Measurements from ENCODE around the gene SYNGR3.
A peak's percentile ranks its signal among the peaks of the same experiment; 100 is the strongest.

SYNGR3 gene

GRCh38 chr16:1991135-1991551 is 1.4 kb downstream of the SYNGR3 start:
- DNase-seq (ENCODE audit: extremely low spot score) = peak; percentile 66
- POLR2A ChIA-PET = interaction anchor here (0.5 to 3.3 kb wide), 4 partner anchors 11 to 259 kb away, joined by 3 to 22 read pairs (median 8); partner anchors contain the start of genes RPS2 and TRAF7

GRCh38 chr16:1991588-1991947 is 1.8 kb downstream of the SYNGR3 start:
- CTCF ChIA-PET = interaction anchor here (7.3 kb wide), 1 partner anchor 12 kb away, joined by 63 read pairs; no protein-coding TSS in a partner anchor
- POLR2A ChIA-PET = interaction anchor here (0.9 to 3.3 kb wide), 5 partner anchors 11 to 164 kb away, joined by 3 to 22 read pairs (median 6); partner anchors contain the start of genes RPS2 and TRAF7

More at GRCh38 chr16:1991135-1991551, 1.4 kb downstream of the SYNGR3 start:
- TF ChIP-seq CTCF (IDR thresholded peaks at IDR 0.05; ENCODE audit: control extremely low read depth, extremely low read depth, low read depth, missing control alignments) = no peak
- CTCF ChIA-PET = interaction anchor here (1.1 to 7.3 kb wide), 2 partner anchors 12 to 128 kb away, joined by 3 to 63 read pairs; no protein-coding TSS in a partner anchor

GRCh38 chr16:1991948-1992703 is 2.4 kb downstream of the SYNGR3 start:
- POLR2A ChIA-PET = interaction anchor here (0.9 to 3.3 kb wide), 3 partner anchors 27 to 163 kb away, joined by 4 to 22 read pairs (median 6); partner anchors contain the start of genes RPS2 and TRAF7
- CTCF ChIA-PET = interaction anchor here (7.3 kb wide), 1 partner anchor 11 kb away, joined by 63 read pairs; no protein-coding TSS in a partner anchor
- TF ChIP-seq CTCF (IDR thresholded peaks at IDR 0.05; ENCODE audit: control extremely low read depth, extremely low read depth, low read depth, missing control alignments) = no peak
- DNase-seq (ENCODE audit: extremely low spot score) = peak; percentile 100

More at GRCh38 chr16:1991588-1991947, 1.8 kb downstream of the SYNGR3 start:
- TF ChIP-seq CTCF (IDR thresholded peaks at IDR 0.05; ENCODE audit: control extremely low read depth, extremely low read depth, low read depth, missing control alignments) = no peak
- DNase-seq (ENCODE audit: extremely low spot score) = no peak

GRCh38 chr16:1992704-1993317 is 3.0 kb downstream of the SYNGR3 start:
- TF ChIP-seq CTCF (IDR thresholded peaks at IDR 0.05; ENCODE audit: control extremely low read depth, extremely low read depth, low read depth, missing control alignments) = no peak
- no peak for DNase-seq (ENCODE audit: extremely low spot score)
- ChIA-PET CTCF (interaction anchor here (7.3 kb wide), 1 partner anchor 11 kb away, joined by 63 read pairs; no protein-coding TSS in a partner anchor), POLR2A (interaction anchor here (0.9 to 3.3 kb wide), 3 partner anchors 28 to 163 kb away, joined by 4 to 22 read pairs (median 6); partner anchors contain the start of genes RPS2 and TRAF7)

- no peak for DNase-seq (ENCODE audit: extremely low spot score)
- CTCF ChIA-PET = interaction anchor here (0.7 to 7.3 kb wide), 3 partner anchors 10 to 147 kb away, joined by 3 to 63 read pairs (median 4); no protein-coding TSS in a partner anchor
- POLR2A ChIA-PET = no interaction called here
- no peak for TF ChIP-seq CTCF (IDR thresholded peaks at IDR 0.05; ENCODE audit: control extremely low read depth, extremely low read depth, low read depth, missing control alignments)
Measured at GRCh38 chr16:1993731-1994131, 4.0 kb downstream of the SYNGR3 start.
